A549 (cell line): ENCODE measurements around the gene PITPNM3. TPM values are rescaled to one million over a fixed set of nuclear protein-coding genes. Genes with fewer than 3 reads are reported as not detected.

ENCODE experiments used
- ATAC-seq, 2 experiments: fragments of 200-7000 bp in 1 of 2; fragments of >200 bp in 1 of 2; cut with Nextera tagmentation in 1 of 2; cut with Tn5 transposase in 1 of 2; 3 replicates each; pipeline versions ENCODE4 v1.8.0 to v1.9.1; 2018 to 2020; ENCODE audit warnings: mild to moderate bottlenecking in 1 of 2, moderate library complexity in 1 of 2
- CTCF ChIA-PET: fragments of 300-600 bp; sonication (Branson Sonifier 250); formaldehyde crosslinking; extraction: SDS; loops from one replicate; lab custom pipeline; 2021; ENCODE audit warnings: antibody characterized with exemption, inconsistent platforms; lab: Yijun Ruan, JAX
- POLR2A ChIA-PET: fragments of 350-600 bp; formaldehyde crosslinking; extraction: SDS; loops from one replicate; lab custom pipeline; 2021; ENCODE audit warnings: antibody characterized with exemption, inconsistent platforms; lab: Yijun Ruan, JAX
- DNase-seq, 2 experiments: peaks; one replicate each; pipeline versions ENCODE4 v3.0.0 to v3.0.0-alpha.2; 2011 to 2016; ENCODE audit warnings: low read depth in 1 of 2, low spot score in 1 of 2
- FAIRE-seq: peaks from 2 replicates; lab custom pipeline; 2011; peaks lifted over from hg19 to GRCh38; lab: Jason Lieb, UNC
- H3K27ac ChIP-seq, 2 experiments: fragments of >200 bp; sonication (Bioruptor Twin); formaldehyde crosslinking; 3 replicates each; pipeline ENCODE4 v1.5.1; 2016 to 2017
- H3K4me1 ChIP-seq: fragments of >200 bp; sonication (Bioruptor Twin); formaldehyde crosslinking; 3 replicates; pipeline ENCODE4 v1.6.1; 2016
- H3K4me2 ChIP-seq: fragments of >200 bp; sonication (Bioruptor Twin); formaldehyde crosslinking; 3 replicates; pipeline ENCODE4 v1.6.1; 2016
- H3K4me3 ChIP-seq: fragments of >200 bp; sonication (Bioruptor Twin); formaldehyde crosslinking; 3 replicates; pipeline ENCODE4 v1.5.1; 2016
- H3K9me3 ChIP-seq: fragments of >200 bp; sonication (Bioruptor Twin); formaldehyde crosslinking; 3 replicates; pipeline ENCODE4 v1.6.1; 2016
- BHLHE40 ChIP-seq: IDR thresholded peaks from 2 replicates; pipeline ENCODE4 v1.6.1; 2012; ENCODE audit warnings: low read depth, low read length, inconsistent platforms
- EP300 ChIP-seq, 2 experiments: fragments of >200 bp; sonication (Bioruptor Twin); formaldehyde crosslinking; IDR thresholded peaks; 2 replicates in 1 of 2; 3 replicates in 1 of 2; pipeline ENCODE4 v1.6.1; 2016 to 2017
- FOSL2 ChIP-seq, 2 experiments: fragments of 450-650 bp in 1 of 2; fragments of >200 bp in 1 of 2; sonication (Bioruptor Twin) in 1 of 2; formaldehyde crosslinking; IDR thresholded peaks; 2 replicates each; pipeline versions ENCODE4 v1.5.0 to v1.6.1; 2016 to 2020; ENCODE audit warnings: mild to moderate bottlenecking in 1 of 2, moderate library complexity in 1 of 2
- HOXB5 ChIP-seq: fragments of 250-450 bp; sonication (Bioruptor Pico); IDR thresholded peaks from 2 replicates; pipeline ENCODE4 v1.5.0; 2020; ENCODE audit warnings: mild to moderate bottlenecking, moderate library complexity
- JUN ChIP-seq, 2 experiments: fragments of >200 bp; sonication (Bioruptor Twin); formaldehyde crosslinking; IDR thresholded peaks; 2 replicates in 1 of 2; 3 replicates in 1 of 2; pipeline ENCODE4 v1.6.1; 2016 to 2017
- KDM5A ChIP-seq: fragments of 200-600 bp; sonication (generic); IDR thresholded peaks from 2 replicates; pipeline ENCODE4 v1.6.1; 2016; ENCODE audit warnings: antibody characterized with exemption, mild to moderate bottlenecking
- MAFK ChIP-seq: fragments of 450-650 bp; IDR thresholded peaks from 2 replicates; pipeline ENCODE4 v1.6.1; 2014; ENCODE audit not compliant: partially characterized antibody
- NPAS2 ChIP-seq: fragments of 250-450 bp; sonication (Bioruptor Pico); IDR thresholded peaks from 2 replicates; pipeline ENCODE4 v1.8.0; 2022; ENCODE audit warnings: mild to moderate bottlenecking, moderate library complexity, borderline replicate concordance
- RAD21 ChIP-seq, 2 experiments: fragments of >200 bp in 1 of 2; sonication (Bioruptor Twin) in 1 of 2; formaldehyde crosslinking in 1 of 2; IDR thresholded peaks in 1 of 2; conservative IDR thresholded peaks in 1 of 2; 2 replicates in 1 of 2; 3 replicates in 1 of 2; pipeline ENCODE4 v1.6.1; 2012 to 2018; ENCODE audit warnings: inconsistent platforms in 1 of 2
- RFX5 ChIP-seq: fragments of 450-650 bp; IDR thresholded peaks from 2 replicates; pipeline ENCODE4 v1.7.1; 2014; ENCODE audit warnings: antibody characterized with exemption, mild to moderate bottlenecking, moderate library complexity
- SREBF2 ChIP-seq: fragments of 450-650 bp; IDR thresholded peaks from 2 replicates; pipeline ENCODE4 v1.6.1; 2014; ENCODE audit warnings: mild to moderate bottlenecking, moderate library complexity
- TFCP2L1 ChIP-seq: fragments of 250-450 bp; sonication (Bioruptor Pico); IDR thresholded peaks from 2 replicates; pipeline ENCODE4 v1.5.0; 2021; ENCODE audit warnings: mild to moderate bottlenecking
- ZC3H11A ChIP-seq: fragments of 450-650 bp; IDR thresholded peaks from 2 replicates; pipeline ENCODE4 v1.6.1; 2014; ENCODE audit warnings: antibody characterized with exemption, mild to moderate bottlenecking
- ZSCAN20 ChIP-seq: fragments of 250-450 bp; sonication (Bioruptor Pico); IDR thresholded peaks from 2 replicates; pipeline ENCODE4 v1.8.0; 2022; ENCODE audit warnings: mild to moderate bottlenecking, moderate library complexity
- WGBS: methylation state at CpG from one replicate; pipeline ENCODE4 v1.1.6; 2017; ENCODE audit errors: missing lambda C conversion rate; 5-methylcytosine and 5-hydroxymethylcytosine counted together
- polyA plus RNA-seq, 4 experiments: library from polyadenylated mRNA; depleted of rRNA in 3 of 4; stranded (reverse); fragments of >200 nt; fragmentation: RNase III in 1 of 4; extraction: RNeasy Plus Mini Kit Qiagen cat#74134 plus additional on column Dnase treatment in 1 of 4; gene quantifications; 2 replicates in 3 of 4; 3 replicates in 1 of 4; pipeline ENCODE4 v1.2.3, GENCODE V29; 2011 to 2017
- TF ChIP-seq, protein P1 (sequence below): IDR thresholded peaks from 2 replicates; pipeline ENCODE4 v1.6.1; 2012
- TF ChIP-seq, protein P2 (sequence below): fragments of >200 bp; sonication (Bioruptor Twin); formaldehyde crosslinking; IDR thresholded peaks from 3 replicates; pipeline ENCODE4 v1.6.1; 2016
- TF ChIP-seq, protein P3 (sequence below): IDR thresholded peaks from 2 replicates; pipeline ENCODE4 v1.6.1; 2012

The PITPNM3 gene
- polyA plus RNA-seq, 2 of the 4 experiments (the other 2 are of a cell fraction) = 0.80 to 2.2 TPM

DNA sequence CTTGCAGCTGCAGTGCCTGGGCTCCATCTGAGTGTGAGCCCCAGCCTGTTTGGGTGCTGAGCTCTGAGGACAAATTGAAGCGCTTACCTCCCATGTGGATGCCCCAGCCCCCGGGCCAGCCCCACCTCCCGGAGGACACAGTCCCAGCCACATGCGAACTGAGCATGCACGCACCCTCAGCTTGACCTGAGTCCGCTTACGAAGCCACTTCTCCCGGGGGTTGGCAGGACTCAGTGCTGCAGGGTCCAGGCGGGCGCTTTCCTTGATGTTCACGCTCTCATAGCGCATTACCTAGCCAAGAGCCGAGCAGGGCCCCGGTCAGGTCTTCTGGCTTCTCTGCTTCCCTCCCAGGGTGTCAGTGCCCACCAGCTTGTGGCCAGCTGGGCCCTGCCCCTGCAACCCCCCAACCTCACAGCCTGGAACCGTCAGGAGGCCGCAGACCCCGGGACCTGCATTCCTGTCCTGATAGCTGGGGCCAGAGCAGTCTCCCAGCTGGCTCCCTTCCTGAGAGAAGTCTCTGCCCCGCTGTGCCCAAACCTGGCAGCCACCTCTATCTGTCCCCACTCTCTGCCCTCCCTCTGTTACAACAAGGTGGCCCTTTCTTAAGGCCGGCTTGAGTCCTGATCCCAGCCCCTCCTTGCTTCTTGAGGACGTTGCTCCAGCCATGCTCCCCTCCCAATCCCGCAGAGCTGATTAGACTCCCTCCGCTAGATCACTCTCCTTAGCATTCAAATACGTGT lies 88.1 kb downstream of the PITPNM3 start (continued):
- TF ChIP-seq, protein P1, sequence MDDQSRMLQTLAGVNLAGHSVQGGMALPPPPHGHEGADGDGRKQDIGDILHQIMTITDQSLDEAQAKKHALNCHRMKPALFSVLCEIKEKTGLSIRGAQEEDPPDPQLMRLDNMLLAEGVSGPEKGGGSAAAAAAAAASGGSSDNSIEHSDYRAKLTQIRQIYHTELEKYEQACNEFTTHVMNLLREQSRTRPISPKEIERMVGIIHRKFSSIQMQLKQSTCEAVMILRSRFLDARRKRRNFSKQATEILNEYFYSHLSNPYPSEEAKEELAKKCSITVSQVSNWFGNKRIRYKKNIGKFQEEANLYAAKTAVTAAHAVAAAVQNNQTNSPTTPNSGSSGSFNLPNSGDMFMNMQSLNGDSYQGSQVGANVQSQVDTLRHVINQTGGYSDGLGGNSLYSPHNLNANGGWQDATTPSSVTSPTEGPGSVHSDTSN = no peak
- no peak for TF ChIP-seq RFX5

DNA sequence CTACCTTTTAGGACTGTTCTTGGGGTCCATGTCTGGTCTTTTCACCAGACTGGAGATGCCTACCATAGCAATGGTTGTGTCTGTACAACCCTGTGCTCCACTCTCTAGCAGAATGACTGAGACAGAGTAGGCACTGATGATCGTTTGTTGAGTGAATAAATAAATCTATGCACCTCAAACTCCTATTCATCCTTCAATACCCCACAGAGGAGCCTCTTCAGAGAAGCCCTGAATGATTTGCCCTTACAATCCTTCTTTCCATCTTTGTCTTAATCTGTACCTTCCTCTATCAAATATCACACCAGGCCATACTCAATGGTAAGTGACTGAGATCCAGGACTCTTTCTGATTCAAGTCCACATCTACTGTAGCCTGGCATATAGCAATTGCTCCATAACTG lies 88.8 kb downstream of the PITPNM3 start:
- no peak overlapping the region for H3K4me3 ChIP-seq
- ATAC-seq = no peak
- no peak for TF ChIP-seq JUN (IDR thresholded peaks at IDR 0.05)
- no peak for TF ChIP-seq RFX5
- no peak for TF ChIP-seq EP300 (IDR thresholded peaks at IDR 0.05)
- no peak for TF ChIP-seq FOSL2 (IDR thresholded peaks at IDR 0.05)
- TF ChIP-seq FOSL2 (CRISPR knock-in tag; IDR thresholded peaks at IDR 0.05) = no peak
- TF ChIP-seq SREBF2 = no peak
- TF ChIP-seq, protein P2, sequence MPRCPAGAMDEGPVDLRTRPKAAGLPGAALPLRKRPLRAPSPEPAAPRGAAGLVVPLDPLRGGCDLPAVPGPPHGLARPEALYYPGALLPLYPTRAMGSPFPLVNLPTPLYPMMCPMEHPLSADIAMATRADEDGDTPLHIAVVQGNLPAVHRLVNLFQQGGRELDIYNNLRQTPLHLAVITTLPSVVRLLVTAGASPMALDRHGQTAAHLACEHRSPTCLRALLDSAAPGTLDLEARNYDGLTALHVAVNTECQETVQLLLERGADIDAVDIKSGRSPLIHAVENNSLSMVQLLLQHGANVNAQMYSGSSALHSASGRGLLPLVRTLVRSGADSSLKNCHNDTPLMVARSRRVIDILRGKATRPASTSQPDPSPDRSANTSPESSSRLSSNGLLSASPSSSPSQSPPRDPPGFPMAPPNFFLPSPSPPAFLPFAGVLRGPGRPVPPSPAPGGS = no peak
- TF ChIP-seq, all 56 proteins: peak for 0
- Histone ChIP-seq H3K4me1 (peaks cover 18% of the 10 kb centered on the region), H3K9me3 (0 out of 3 replicates have a peak, but pooled peaks cover 5% of the 10 kb centered on the region), H3K27ac (no peak overlapping the region), H3K4me2 (no peak overlapping the region)
- POLR2A ChIA-PET = no interaction called here
- DNase-seq (no peak), FAIRE-seq (no peak)
- WGBS = 12% methylated on average over 1 of the region's 1 CpG
- CTCF ChIA-PET = interaction anchor here (0.7 to 1.3 kb wide), 3 partner anchors 14 to 554 kb away, joined by 3 read pairs; no protein-coding TSS in a partner anchor

DNA sequence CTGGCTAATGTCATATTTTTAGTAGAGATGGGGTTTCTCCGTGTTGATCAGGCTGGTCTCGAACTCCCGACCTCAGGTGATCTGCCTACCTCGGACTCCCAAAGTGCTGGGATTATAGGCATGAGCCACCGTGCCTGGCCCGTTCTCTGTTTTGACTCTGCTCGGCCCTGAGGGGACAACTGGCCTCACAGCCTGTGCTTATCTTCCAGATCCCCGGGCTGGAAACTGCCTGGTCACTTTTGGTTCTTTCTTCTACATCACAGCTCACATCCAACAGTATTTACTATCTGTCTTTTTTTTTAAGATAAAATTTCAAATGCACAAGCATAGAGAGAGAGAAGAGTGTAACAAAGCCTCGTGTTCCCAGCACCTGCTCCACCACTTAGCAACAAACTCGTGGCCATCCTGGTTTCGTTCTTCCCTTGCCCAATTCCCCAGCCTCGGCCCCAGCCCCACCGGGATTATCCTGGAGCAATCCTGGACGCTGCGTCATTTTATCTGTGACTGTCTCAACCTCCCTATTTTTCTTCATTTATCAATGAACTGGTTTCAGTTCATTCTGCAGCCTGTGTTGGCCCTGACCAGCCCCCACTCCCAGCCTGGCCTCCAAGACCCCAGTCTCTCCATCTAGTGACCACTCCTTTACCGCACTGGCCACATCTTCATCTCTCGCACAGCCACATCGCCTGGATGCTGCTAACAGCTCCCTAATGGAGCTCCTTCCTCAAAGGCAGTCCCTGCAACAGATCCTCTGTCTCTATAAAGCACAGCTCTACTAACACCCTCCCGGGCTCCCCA lies 91.0 kb downstream of the PITPNM3 start:
- FAIRE-seq = no peak
- WGBS = 67% methylated on average over 19 of the region's 19 CpGs
- Histone ChIP-seq H3K4me2 (no peak overlapping the region), H3K27ac (no peak overlapping the region), H3K4me3 (no peak overlapping the region), H3K4me1 (no peaks in the 10 kb centered on the region), H3K9me3 (0 out of 3 replicates have a peak, but pooled peaks cover 5% of the 10 kb centered on the region)
- DNase-seq = no peak
- TF ChIP-seq RAD21 (conservative IDR thresholded peaks at IDR 0.05 in 1 of 2, IDR thresholded peaks at IDR 0.05 in 1 of 2) (no peak), KDM5A (no peak), TFCP2L1 (CRISPR knock-in tag) (no peak), BHLHE40 (no peak), MAFK (no peak), HOXB5 (CRISPR knock-in tag) (no peak), NPAS2 (CRISPR knock-in tag) (no peak), ZSCAN20 (no peak), ZC3H11A (no peak)
- TF ChIP-seq, protein P3, sequence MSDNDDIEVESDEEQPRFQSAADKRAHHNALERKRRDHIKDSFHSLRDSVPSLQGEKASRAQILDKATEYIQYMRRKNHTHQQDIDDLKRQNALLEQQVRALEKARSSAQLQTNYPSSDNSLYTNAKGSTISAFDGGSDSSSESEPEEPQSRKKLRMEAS = no peak
- ATAC-seq = no peak
- CTCF ChIA-PET = interaction anchor here (8.1 kb wide), 1 partner anchor 8 kb away, joined by 77 read pairs; no protein-coding TSS in a partner anchor
- POLR2A ChIA-PET = no interaction called here
